OCI-LY7 (cell line): ENCODE measurements around the gene TEX29. TPM values are rescaled to one million over a fixed set of nuclear protein-coding genes. Genes with fewer than 3 reads are reported as not detected.

ENCODE experiments used
- BruUV-seq: library from RNA; stranded (reverse); fragments of 400-500 nt; replicated peaks from 2 replicates; lab custom pipeline; 2021; lab: Mats Ljungman, UMichigan
- CTCF ChIA-PET: fragments of 300-600 bp; sonication (Branson Sonifier 250); formaldehyde crosslinking; loops from one replicate; lab custom pipeline; 2022; ENCODE audit warnings: antibody characterized with exemption; ENCODE audit not compliant: unreplicated experiment; lab: Charles Lee
- POLR2A ChIA-PET: fragments of 300-600 bp; sonication (Branson Sonifier 250); formaldehyde crosslinking; loops from one replicate; lab custom pipeline; 2022; ENCODE audit warnings: antibody characterized with exemption; lab: Charles Lee
- DNase-seq: peaks from one replicate; pipeline ENCODE4 v3.0.0-alpha.2; 2015; ENCODE audit warnings: low spot score
- H2AFZ ChIP-seq: fragments of 200-600 bp; sonication (generic), shearing (Covaris generic); 2 replicates; pipeline ENCODE4 v1.6.1; 2014; ENCODE audit warnings: mild to moderate bottlenecking, antibody characterized with exemption, low read length, moderate library complexity
- H3K27ac ChIP-seq: fragments of 200-600 bp; sonication (generic); 2 replicates; pipeline ENCODE4 v1.5.1; 2014; ENCODE audit warnings: mixed run types, low read depth, mild to moderate bottlenecking, moderate library complexity, low read length, inconsistent platforms; ENCODE audit not compliant: poor library complexity, severe bottlenecking
- H3K36me3 ChIP-seq: fragments of 200-600 bp; sonication (generic); 2 replicates; pipeline ENCODE4 v1.6.1; 2014; ENCODE audit warnings: mild to moderate bottlenecking, antibody characterized with exemption, low read length, moderate library complexity, mixed read lengths; ENCODE audit not compliant: insufficient read depth
- H3K4me1 ChIP-seq: fragments of 200-600 bp; sonication (generic); 2 replicates; pipeline ENCODE4 v1.5.1; 2014; ENCODE audit warnings: mild to moderate bottlenecking, low read length; ENCODE audit not compliant: insufficient read depth, poor library complexity, severe bottlenecking
- H3K4me2 ChIP-seq: fragments of 200-600 bp; sonication (generic); 2 replicates; pipeline ENCODE4 v1.6.1; 2014; ENCODE audit warnings: mild to moderate bottlenecking, low read length
- H3K4me3 ChIP-seq: fragments of 200-600 bp; sonication (generic); 2 replicates; pipeline ENCODE4 v1.5.1; 2014; ENCODE audit warnings: mild to moderate bottlenecking, low read depth, low read length; ENCODE audit not compliant: poor library complexity, severe bottlenecking
- H3K79me2 ChIP-seq: fragments of 200-600 bp; sonication (generic); 2 replicates; pipeline ENCODE4 v1.6.1; 2016; ENCODE audit warnings: low read depth, mild to moderate bottlenecking, low read length, moderate library complexity, mixed read lengths; ENCODE audit not compliant: insufficient read depth
- H3K9me2 ChIP-seq: fragments of 200-600 bp; sonication (generic); 2 replicates; pipeline ENCODE4 v1.6.1; 2016; ENCODE audit warnings: mild to moderate bottlenecking, low read length, mixed read lengths; ENCODE audit not compliant: insufficient read depth
- H3K9me3 ChIP-seq: fragments of 200-600 bp; sonication (generic); 2 replicates; pipeline ENCODE4 v1.6.1; 2014; ENCODE audit warnings: mild to moderate bottlenecking, mixed run types, low read length, mixed read lengths
- H4K20me1 ChIP-seq: fragments of 200-600 bp; sonication (generic); 2 replicates; pipeline ENCODE4 v1.6.1; 2014; ENCODE audit warnings: mild to moderate bottlenecking, antibody characterized with exemption, low read length, moderate library complexity, mixed read lengths; ENCODE audit not compliant: insufficient read depth
- EZH2phosphoT487 ChIP-seq: fragments of 200-600 bp; sonication (generic); IDR thresholded peaks from 2 replicates; pipeline ENCODE4 v1.6.1; 2018; ENCODE audit warnings: low read depth, borderline replicate concordance, mild to moderate bottlenecking, mixed run types, antibody characterized with exemption, low read length, moderate library complexity, mixed read lengths
- intact Hi-C: fragments of 100-400 bp; cut with micrococcal nuclease; formaldehyde crosslinking; loops from one replicate; pipeline ENCODE4 v1.10.0; 2022; ENCODE audit not compliant: unreplicated experiment
- total RNA-seq, 2 experiments: library from RNA; depleted of rRNA in 1 of 2; stranded (reverse); fragments of >200 nt in 1 of 2; shearing (Covaris generic) in 1 of 2; gene quantifications; 2 replicates each; pipeline ENCODE4 v1.2.3, GENCODE V29; 2014 to 2022
- TF ChIP-seq, protein P1 (sequence below): fragments of 200-600 bp; sonication (generic); conservative IDR thresholded peaks from 2 replicates; pipeline ENCODE4 v1.5.1; 2014; ENCODE audit warnings: mild to moderate bottlenecking, antibody characterized with exemption, low read length, moderate library complexity, mixed read lengths

TEX29 gene
- total RNA-seq, 2 experiments from 2014 or later: not detected

DNA sequence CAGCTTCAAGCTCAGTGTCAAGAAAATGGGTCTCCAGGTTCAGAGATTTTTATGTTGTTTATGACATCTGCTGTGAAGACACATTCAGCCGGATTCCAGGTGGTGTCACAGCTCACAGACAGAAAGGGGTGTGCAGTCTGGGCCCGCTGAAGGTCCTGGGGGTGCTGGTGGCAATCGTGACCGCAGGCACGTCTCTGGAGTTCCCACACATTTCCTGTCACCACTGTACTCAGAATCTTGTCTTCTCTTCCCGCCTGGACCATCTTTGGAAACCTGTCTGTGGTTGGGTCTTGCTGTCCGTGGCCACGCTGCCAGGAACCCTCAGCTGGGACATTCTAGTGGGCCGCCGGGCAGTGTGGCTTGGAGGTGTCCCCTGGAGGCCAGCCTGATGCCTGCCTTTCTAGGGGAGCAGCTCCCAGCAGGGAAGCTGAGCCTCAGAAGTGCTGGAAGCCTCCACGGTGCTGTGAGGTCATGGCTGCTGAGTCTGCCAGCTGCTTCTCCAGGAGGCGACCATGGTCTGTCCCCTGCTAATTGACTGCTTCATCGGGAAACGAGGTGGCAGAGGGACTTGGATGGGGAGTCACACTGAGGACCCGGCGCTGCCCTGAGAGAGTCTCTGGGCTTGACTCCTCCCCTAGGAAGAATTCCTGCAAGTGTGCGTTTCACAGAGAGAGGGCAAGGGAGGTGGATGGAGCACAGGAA is 3.7 kb downstream of the TEX29 start:
- no TSS peak for BruUV-seq
- Histone ChIP-seq H3K4me2 (no peak overlapping the region), H2AFZ (no peak overlapping the region), H3K9me3 (no peaks in the 10 kb centered on the region), H3K27ac (no peak overlapping the region), H3K4me1 (no peaks in the 10 kb centered on the region), H4K20me1 (no peaks in the 10 kb centered on the region), H3K36me3 (no peaks in the 10 kb centered on the region), H3K79me2 (no peaks in the 10 kb centered on the region), H3K9me2 (no peaks in the 10 kb centered on the region), H3K4me3 (no peak overlapping the region)
- ChIA-PET CTCF (no interaction called here), POLR2A (no interaction called here)
- intact Hi-C loops: no loop called here
- DNase-seq: no peak
- no peak for TF ChIP-seq EZH2phosphoT487
- TF ChIP-seq, protein P1, sequence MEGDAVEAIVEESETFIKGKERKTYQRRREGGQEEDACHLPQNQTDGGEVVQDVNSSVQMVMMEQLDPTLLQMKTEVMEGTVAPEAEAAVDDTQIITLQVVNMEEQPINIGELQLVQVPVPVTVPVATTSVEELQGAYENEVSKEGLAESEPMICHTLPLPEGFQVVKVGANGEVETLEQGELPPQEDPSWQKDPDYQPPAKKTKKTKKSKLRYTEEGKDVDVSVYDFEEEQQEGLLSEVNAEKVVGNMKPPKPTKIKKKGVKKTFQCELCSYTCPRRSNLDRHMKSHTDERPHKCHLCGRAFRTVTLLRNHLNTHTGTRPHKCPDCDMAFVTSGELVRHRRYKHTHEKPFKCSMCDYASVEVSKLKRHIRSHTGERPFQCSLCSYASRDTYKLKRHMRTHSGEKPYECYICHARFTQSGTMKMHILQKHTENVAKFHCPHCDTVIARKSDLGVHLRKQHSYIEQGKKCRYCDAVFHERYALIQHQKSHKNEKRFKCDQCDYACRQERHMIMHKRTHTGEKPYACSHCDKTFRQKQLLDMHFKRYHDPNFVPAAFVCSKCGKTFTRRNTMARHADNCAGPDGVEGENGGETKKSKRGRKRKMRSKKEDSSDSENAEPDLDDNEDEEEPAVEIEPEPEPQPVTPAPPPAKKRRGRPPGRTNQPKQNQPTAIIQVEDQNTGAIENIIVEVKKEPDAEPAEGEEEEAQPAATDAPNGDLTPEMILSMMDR: no peak

GRCh38 chr13:111324736-111325135 is 4.3 kb downstream of the TEX29 start:
- Histone ChIP-seq H3K36me3 (no peaks in the 10 kb centered on the region), H3K9me3 (no peaks in the 10 kb centered on the region), H3K27ac (no peak overlapping the region), H3K9me2 (no peaks in the 10 kb centered on the region), H2AFZ (no peak overlapping the region), H4K20me1 (no peaks in the 10 kb centered on the region), H3K4me1 (no peaks in the 10 kb centered on the region), H3K79me2 (no peaks in the 10 kb centered on the region), H3K4me3 (no peak overlapping the region), H3K4me2 (no peak overlapping the region)
- CTCF ChIA-PET: no interaction called here
- no peak for DNase-seq
- POLR2A ChIA-PET: no interaction called here
- BruUV-seq: no TSS peak
- TF ChIP-seq, protein P1: no peak
- no peak for TF ChIP-seq EZH2phosphoT487
- intact Hi-C loops: no loop called here

GRCh38 chr13:111325146-111325890 is 4.9 kb downstream of the TEX29 start:
- H2AFZ ChIP-seq: no peak overlapping the region
- CTCF ChIA-PET: no interaction called here
- no peaks in the 10 kb centered on the region for H3K36me3 ChIP-seq
- H3K4me3 ChIP-seq: no peak overlapping the region
- H3K4me2 ChIP-seq: no peak overlapping the region
- H3K4me1 ChIP-seq: no peaks in the 10 kb centered on the region
- no peak overlapping the region for H3K27ac ChIP-seq
- no TSS peak for BruUV-seq
- TF ChIP-seq, protein P1: no peak
- intact Hi-C loops: no loop called here
- no peaks in the 10 kb centered on the region for H3K9me2 ChIP-seq
- POLR2A ChIA-PET: no interaction called here
- DNase-seq: no peak
- H3K79me2 ChIP-seq: no peaks in the 10 kb centered on the region
- H3K9me3 ChIP-seq: no peaks in the 10 kb centered on the region
- H4K20me1 ChIP-seq: no peaks in the 10 kb centered on the region
